Nephron progenitor cell (in vitro differentiated cells): ENCODE data around the gene AFG3L2.

Experiments used
- DNase-seq: peaks from one replicate; pipeline ENCODE4 v3.0.0; 2021
- H3K27ac Mint-ChIP-seq: 2 replicates; pipeline ENCODE4 v1.8.0; 2021; ENCODE audit warnings: mild to moderate bottlenecking, moderate library complexity, mixed read lengths
- H3K27me3 Mint-ChIP-seq: 2 replicates; pipeline ENCODE4 v1.8.0; 2021; ENCODE audit warnings: mild to moderate bottlenecking, low read depth, mixed read lengths; ENCODE audit not compliant: poor library complexity
- H3K36me3 Mint-ChIP-seq: 2 replicates; pipeline ENCODE4 v1.8.0; 2021; ENCODE audit warnings: low read depth, mixed read lengths
- H3K4me1 Mint-ChIP-seq: 2 replicates; pipeline ENCODE4 v1.8.0; 2021; ENCODE audit warnings: mixed read lengths
- H3K4me3 Mint-ChIP-seq: 2 replicates; pipeline ENCODE4 v1.8.0; 2021; ENCODE audit warnings: mild to moderate bottlenecking, moderate library complexity, mixed read lengths
- H3K9me3 Mint-ChIP-seq: 2 replicates; pipeline ENCODE4 v1.8.0; 2021; ENCODE audit warnings: mild to moderate bottlenecking, moderate library complexity, mixed read lengths
- CTCF ChIP-seq: fragments of 200-600 bp; sonication (generic); IDR thresholded peaks from 2 replicates; pipeline ENCODE4 v1.5.0; 2021; ENCODE audit warnings: antibody characterized with exemption

AFG3L2 gene

DNA sequence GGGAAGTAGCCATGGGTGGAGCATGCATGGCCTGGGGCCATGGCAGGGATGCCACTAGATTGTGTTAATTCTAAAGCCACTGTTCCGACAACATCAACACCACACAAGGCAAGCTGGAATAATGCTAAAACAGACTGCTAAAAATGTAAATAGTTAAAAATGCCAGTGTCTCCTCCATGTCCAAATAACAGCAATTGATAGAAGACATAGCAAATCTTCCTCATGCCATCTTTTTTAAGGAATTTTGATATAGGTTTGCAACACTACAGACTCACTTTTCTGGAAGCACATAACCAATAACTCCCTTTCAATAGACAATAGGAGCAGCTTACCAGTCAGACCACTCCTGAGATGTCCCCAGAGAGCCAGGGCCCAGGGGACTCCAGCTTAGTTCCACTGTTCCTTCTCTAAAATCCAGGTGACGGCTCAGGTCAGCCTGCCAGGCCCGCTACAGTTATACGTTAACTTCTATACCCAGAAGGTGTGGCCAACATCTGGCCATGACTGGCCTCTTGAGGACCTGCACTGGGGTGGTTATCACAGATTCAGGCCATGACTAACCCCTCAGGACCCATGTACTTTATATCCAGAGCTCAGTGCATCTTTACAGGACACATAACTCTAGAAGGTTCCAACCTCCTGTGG is 48.7 kb downstream of the AFG3L2 start:
- Mint-ChIP-seq H3K27ac (no peak overlapping the region), H3K27me3 (peaks cover under 1% of the 10 kb centered on the region), H3K4me1 (no peaks in the 10 kb centered on the region), H3K36me3 (peaks cover 69% of the 10 kb centered on the region), H3K9me3 (no peaks in the 10 kb centered on the region), H3K4me3 (no peak overlapping the region)
- DNase-seq: no peak
- TF ChIP-seq CTCF: peak; percentile 33

- Mint-ChIP-seq H3K4me1 (no peaks in the 10 kb centered on the region), H3K36me3 (peaks cover 75% of the 10 kb centered on the region), H3K4me3 (no peak overlapping the region), H3K9me3 (no peaks in the 10 kb centered on the region), H3K27ac (no peak overlapping the region), H3K27me3 (no peaks in the 10 kb centered on the region)
- peak; percentile 78 for TF ChIP-seq CTCF
- peak; percentile 84 for DNase-seq
These were observed 49.4 kb downstream of the AFG3L2 start for GRCh38 chr18:12327510-12328178.

DNA sequence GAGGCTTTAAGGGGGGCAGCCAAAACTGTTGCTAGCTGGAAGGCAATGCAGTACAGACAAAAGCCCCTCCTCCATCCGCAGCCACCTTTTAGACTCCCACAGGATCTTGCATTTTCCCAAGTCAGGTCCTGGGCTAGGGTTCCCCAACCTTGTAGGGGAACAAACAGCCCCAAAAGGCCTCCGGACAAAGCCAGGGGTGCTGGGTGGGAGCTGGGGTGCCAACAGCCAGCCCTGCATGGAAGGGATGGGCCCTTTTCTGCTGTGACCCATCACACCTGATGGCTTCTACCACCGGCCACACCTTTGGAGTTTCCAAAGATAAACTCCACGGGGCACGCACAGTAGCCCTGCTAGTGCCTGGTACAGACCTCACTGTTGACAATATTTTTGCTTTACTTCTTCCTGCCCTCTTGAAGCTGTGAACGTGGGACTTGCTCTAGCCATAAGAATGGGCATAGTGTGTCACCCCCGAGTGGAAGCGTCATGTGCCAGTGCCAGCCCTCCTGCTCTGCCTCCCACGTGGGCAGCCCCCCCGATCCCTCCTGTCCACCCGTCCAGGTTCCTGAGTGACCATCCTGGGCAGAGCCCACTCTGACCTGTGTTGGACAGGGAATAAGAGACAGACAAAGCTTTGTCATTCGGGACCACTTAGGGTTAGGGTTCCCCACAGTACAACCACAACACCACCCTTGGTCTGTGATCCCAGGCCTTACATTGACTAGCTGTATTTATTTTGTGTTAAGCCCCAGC is 50.1 kb downstream of the AFG3L2 start:
- DNase-seq: no peak
- Mint-ChIP-seq H3K9me3 (no peaks in the 10 kb centered on the region), H3K4me1 (no peaks in the 10 kb centered on the region), H3K4me3 (no peak overlapping the region), H3K27me3 (no peaks in the 10 kb centered on the region), H3K27ac (no peak overlapping the region), H3K36me3 (peaks cover 77% of the 10 kb centered on the region)
- no peak for TF ChIP-seq CTCF

- Mint-ChIP-seq H3K4me3 (no peak overlapping the region), H3K27me3 (no peaks in the 10 kb centered on the region), H3K36me3 (peaks cover 82% of the 10 kb centered on the region), H3K9me3 (no peaks in the 10 kb centered on the region), H3K4me1 (peaks cover 10% of the 10 kb centered on the region), H3K27ac (no peak overlapping the region)
- TF ChIP-seq CTCF: no peak
- DNase-seq: no peak
These were observed 51.2 kb downstream of the AFG3L2 start for GRCh38 chr18:12325726-12326245.

- no peak overlapping the region for H3K4me3 Mint-ChIP-seq
- H3K4me1 Mint-ChIP-seq: peaks cover 15% of the 10 kb centered on the region
- peaks cover 88% of the 10 kb centered on the region for H3K36me3 Mint-ChIP-seq
- DNase-seq: no peak
- H3K27me3 Mint-ChIP-seq: no peaks in the 10 kb centered on the region
- no peaks in the 10 kb centered on the region for H3K9me3 Mint-ChIP-seq
- no peak for TF ChIP-seq CTCF
- no peak overlapping the region for H3K27ac Mint-ChIP-seq
These were observed 51.9 kb downstream of the AFG3L2 start for GRCh38 chr18:12324991-12325725.
